IPS-15b (cell line): ENCODE results near the gene PKP4.

Experiments
- H3K27me3 ChIP-seq: one replicate; pipeline ENCODE4 v1.6.1; 2013; ENCODE audit warnings: low read length; ENCODE audit not compliant: control insufficient read depth, insufficient read depth
- H3K36me3 ChIP-seq: one replicate; pipeline ENCODE4 v1.6.1; 2013; ENCODE audit warnings: low read length; ENCODE audit not compliant: control insufficient read depth, insufficient read depth
- H3K4me1 ChIP-seq: one replicate; pipeline ENCODE4 v1.6.1; 2013; ENCODE audit warnings: mild to moderate bottlenecking, low read length; ENCODE audit not compliant: control insufficient read depth, insufficient read depth
- H3K4me3 ChIP-seq: one replicate; pipeline ENCODE4 v1.5.1; 2013; ENCODE audit warnings: low read depth, low read length
- H3K9ac ChIP-seq: one replicate; pipeline ENCODE4 v1.6.1; 2013; ENCODE audit warnings: low read depth, mild to moderate bottlenecking, low read length
- H3K9me3 ChIP-seq: one replicate; pipeline ENCODE4 v1.6.1; 2013; ENCODE audit warnings: mild to moderate bottlenecking, low read length; ENCODE audit not compliant: control insufficient read depth, insufficient read depth

PKP4 gene

GRCh38 chr2:158718196-158718585, 261.4 kb downstream of the PKP4 start:
- no peak overlapping the region for H3K4me3 ChIP-seq
- H3K36me3 ChIP-seq: no peaks in the 10 kb centered on the region
- H3K9me3 ChIP-seq: no peaks in the 10 kb centered on the region
- no peaks in the 10 kb centered on the region for H3K27me3 ChIP-seq
- no peak overlapping the region for H3K9ac ChIP-seq
- H3K4me1 ChIP-seq: no peaks in the 10 kb centered on the region

- no peaks in the 10 kb centered on the region for H3K9me3 ChIP-seq
- H3K4me1 ChIP-seq: no peaks in the 10 kb centered on the region
- no peaks in the 10 kb centered on the region for H3K27me3 ChIP-seq
- H3K9ac ChIP-seq: no peak overlapping the region
- no peaks in the 10 kb centered on the region for H3K36me3 ChIP-seq
- no peak overlapping the region for H3K4me3 ChIP-seq
These were observed 262.1 kb downstream of the PKP4 start for GRCh38 chr2:158718851-158719250.

GRCh38 chr2:158719403-158719802, 262.7 kb downstream of the PKP4 start:
- no peaks in the 10 kb centered on the region for H3K36me3 ChIP-seq
- H3K9me3 ChIP-seq: no peaks in the 10 kb centered on the region
- no peak overlapping the region for H3K9ac ChIP-seq
- H3K27me3 ChIP-seq: no peaks in the 10 kb centered on the region
- no peak overlapping the region for H3K4me3 ChIP-seq
- peaks cover under 1% of the 10 kb centered on the region for H3K4me1 ChIP-seq

- no peaks in the 10 kb centered on the region for H3K9me3 ChIP-seq
- no peak overlapping the region for H3K4me3 ChIP-seq
- no peak overlapping the region for H3K9ac ChIP-seq
- H3K36me3 ChIP-seq: no peaks in the 10 kb centered on the region
- peaks cover 9% of the 10 kb centered on the region for H3K4me1 ChIP-seq
- H3K27me3 ChIP-seq: no peaks in the 10 kb centered on the region
These were observed 265.7 kb downstream of the PKP4 start for GRCh38 chr2:158722266-158723105.

DNA sequence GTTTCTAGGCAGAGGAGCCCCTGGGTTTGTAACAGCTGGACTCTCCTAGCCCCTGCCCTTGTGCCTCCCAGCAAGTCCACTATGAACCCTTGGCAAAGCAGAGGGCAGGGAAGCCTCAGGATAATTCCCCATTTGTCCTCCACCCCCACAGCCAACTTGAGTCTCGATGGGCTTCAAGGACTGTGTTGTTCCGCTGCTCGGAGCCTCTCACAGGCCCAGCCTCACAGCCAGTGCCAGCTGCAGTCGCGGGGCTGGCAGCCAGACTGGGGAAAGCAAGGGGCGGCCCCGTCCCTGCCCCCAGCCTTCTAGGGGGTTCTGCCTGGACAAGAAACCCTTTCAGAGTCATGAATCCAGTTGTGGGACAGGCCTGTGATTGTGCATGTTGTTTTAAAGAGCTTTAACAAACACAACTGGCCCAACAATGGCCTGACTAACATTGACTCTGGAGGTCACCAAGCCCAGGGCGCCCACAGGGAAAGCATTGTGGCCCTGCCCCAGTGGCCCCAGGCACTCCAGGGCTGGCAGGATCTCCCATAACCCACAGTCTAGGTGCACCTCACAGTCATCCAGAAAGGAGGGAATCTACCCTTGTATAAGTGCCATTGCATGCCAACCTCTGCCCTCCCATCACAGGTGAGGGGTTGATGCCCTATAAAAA, 266.6 kb downstream of the PKP4 start:
- Histone ChIP-seq H3K4me3 (no peak overlapping the region), H3K4me1 (peaks cover 9% of the 10 kb centered on the region), H3K9ac (no peak overlapping the region), H3K36me3 (no peaks in the 10 kb centered on the region), H3K9me3 (no peaks in the 10 kb centered on the region), H3K27me3 (no peaks in the 10 kb centered on the region)

- Histone ChIP-seq H3K36me3 (no peaks in the 10 kb centered on the region), H3K9ac (no peak overlapping the region), H3K4me1 (peaks cover 9% of the 10 kb centered on the region), H3K4me3 (no peak overlapping the region), H3K9me3 (no peaks in the 10 kb centered on the region), H3K27me3 (no peaks in the 10 kb centered on the region)
These were observed 267.4 kb downstream of the PKP4 start for GRCh38 chr2:158723921-158724802.

GRCh38 chr2:158724803-158725381, 268.1 kb downstream of the PKP4 start:
- no peaks in the 10 kb centered on the region for H3K36me3 ChIP-seq
- no peak overlapping the region for H3K9ac ChIP-seq
- H3K4me3 ChIP-seq: no peak overlapping the region
- H3K4me1 ChIP-seq: peaks cover 9% of the 10 kb centered on the region
- no peaks in the 10 kb centered on the region for H3K27me3 ChIP-seq
- H3K9me3 ChIP-seq: no peaks in the 10 kb centered on the region

DNA sequence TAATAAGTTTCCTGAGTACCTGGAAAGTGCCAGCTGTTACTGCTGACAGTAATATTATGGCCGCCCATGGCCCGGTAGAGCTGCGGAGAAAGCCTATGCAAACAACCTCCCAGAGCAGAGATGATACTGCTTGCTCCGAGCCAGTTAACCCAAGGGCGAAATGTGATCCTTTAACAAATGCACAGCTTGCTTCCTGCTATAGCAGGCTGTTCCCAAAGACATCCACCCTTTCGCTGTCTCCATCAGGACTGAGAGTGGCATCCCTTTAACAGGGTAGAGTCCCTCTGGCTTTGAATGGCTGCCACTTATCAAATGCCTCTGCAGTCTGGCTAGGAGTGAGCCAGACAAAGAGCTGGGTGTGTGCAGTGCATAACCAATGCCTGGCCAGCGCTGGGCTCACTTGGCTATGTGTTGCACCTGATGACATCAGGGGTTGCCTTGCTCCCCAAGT, 268.7 kb downstream of the PKP4 start:
- Histone ChIP-seq H3K27me3 (no peaks in the 10 kb centered on the region), H3K9ac (no peak overlapping the region)

GRCh38 chr2:158726911-158727592, 270.3 kb downstream of the PKP4 start:
- Histone ChIP-seq H3K4me1 (peaks cover 9% of the 10 kb centered on the region), H3K9me3 (no peaks in the 10 kb centered on the region), H3K9ac (no peak overlapping the region)

More for the DNA sequence above, 268.7 kb downstream of the PKP4 start:
- no peaks in the 10 kb centered on the region for H3K36me3 ChIP-seq
- no peak overlapping the region for H3K4me3 ChIP-seq
- H3K4me1 ChIP-seq: peaks cover 9% of the 10 kb centered on the region
- H3K9me3 ChIP-seq: no peaks in the 10 kb centered on the region

GRCh38 chr2:158728422-158728821, 271.7 kb downstream of the PKP4 start:
- Histone ChIP-seq H3K27me3 (no peaks in the 10 kb centered on the region), H3K4me1 (peaks cover 9% of the 10 kb centered on the region), H3K9me3 (no peaks in the 10 kb centered on the region), H3K36me3 (no peaks in the 10 kb centered on the region), H3K4me3 (no peak overlapping the region), H3K9ac (no peak overlapping the region)

More at GRCh38 chr2:158726911-158727592, 270.3 kb downstream of the PKP4 start:
- Histone ChIP-seq H3K27me3 (no peaks in the 10 kb centered on the region), H3K36me3 (no peaks in the 10 kb centered on the region), H3K4me3 (no peak overlapping the region)

- Histone ChIP-seq H3K9ac (no peak overlapping the region), H3K36me3 (no peaks in the 10 kb centered on the region), H3K4me3 (no peak overlapping the region), H3K27me3 (no peaks in the 10 kb centered on the region), H3K9me3 (no peaks in the 10 kb centered on the region), H3K4me1 (peaks cover 8% of the 10 kb centered on the region)
These were observed 272.7 kb downstream of the PKP4 start for GRCh38 chr2:158729451-158729850.
